Neural cell (in vitro differentiated cells): ENCODE results near the gene COL23A1.

Source experiments
- CTCF ChIP-seq: fragments of 450-650 bp; IDR thresholded peaks from 2 replicates; pipeline ENCODE4 v1.5.1; 2014; ENCODE audit warnings: antibody characterized with exemption, mild to moderate bottlenecking, moderate library complexity; ENCODE audit not compliant: poor library complexity, severe bottlenecking
- EP300 ChIP-seq: fragments of 450-650 bp; conservative IDR thresholded peaks from 2 replicates; pipeline ENCODE4 v1.6.1; 2014; ENCODE audit warnings: antibody characterized with exemption, mild to moderate bottlenecking, moderate library complexity; ENCODE audit not compliant: poor library complexity, severe bottlenecking
- EZH2 ChIP-seq: fragments of 200-600, 300-800 bp; shearing (Covaris generic), sonication (generic); IDR thresholded peaks from 2 replicates; pipeline ENCODE4 v1.6.1; 2014; ENCODE audit warnings: antibody characterized with exemption, low read length, borderline replicate concordance, mild to moderate bottlenecking; ENCODE audit not compliant: insufficient read depth, poor library complexity, severe bottlenecking
- MXI1 ChIP-seq: fragments of 450-650 bp; conservative IDR thresholded peaks from 2 replicates; pipeline ENCODE4 v1.6.1; 2014; ENCODE audit warnings: antibody characterized with exemption, mild to moderate bottlenecking; ENCODE audit not compliant: poor library complexity, severe bottlenecking
- POLR2AphosphoS5 ChIP-seq: IDR thresholded peaks from 2 replicates; pipeline ENCODE4 v1.6.1; 2012
- RAD21 ChIP-seq: fragments of 450-650 bp; conservative IDR thresholded peaks from 2 replicates; pipeline ENCODE4 v1.6.1; 2014; ENCODE audit warnings: antibody characterized with exemption, mild to moderate bottlenecking, moderate library complexity
- REST ChIP-seq: IDR thresholded peaks from 2 replicates; pipeline ENCODE4 v1.6.1; 2012; ENCODE audit warnings: borderline replicate concordance
- TAF1 ChIP-seq: IDR thresholded peaks from 2 replicates; pipeline ENCODE4 v1.6.1; 2012; ENCODE audit warnings: low read depth

DNA sequence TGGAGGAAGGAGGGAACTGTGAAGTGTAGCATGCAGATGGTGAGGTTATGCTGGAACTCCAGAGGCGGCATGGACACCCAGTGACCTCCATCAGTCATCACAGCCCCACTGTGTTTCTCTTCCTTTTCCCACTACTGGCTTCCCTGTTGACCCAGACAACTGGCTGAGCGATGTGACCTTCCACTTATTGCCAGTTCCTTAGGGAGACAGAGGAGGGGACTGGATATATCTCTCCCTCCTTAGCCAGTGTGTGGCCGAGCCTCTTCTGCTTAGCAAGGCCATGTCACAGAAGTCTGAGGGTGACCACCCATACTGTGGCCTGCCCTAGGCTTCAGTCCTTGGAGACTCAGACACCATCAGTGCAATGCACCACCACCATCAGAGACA, 354.6 kb downstream of the COL23A1 start:
- TF ChIP-seq CTCF (no peak), EZH2 (no peak), RAD21 (no peak), POLR2AphosphoS5 (no peak), MXI1 (no peak), REST (no peak), TAF1 (no peak), EP300 (no peak)
